K562 (cell line): ENCODE measurements around the gene GALNS. TPM values are rescaled to one million over a fixed set of nuclear protein-coding genes. Genes with fewer than 3 reads are reported as not detected.

Source experiments
- ADNP ChIP-seq: fragments of 200-800 bp; sonication (Bioruptor generic); IDR thresholded peaks from 2 replicates; pipeline ENCODE4 v1.6.1; 2016; ENCODE audit warnings: missing genetic modification characterization, missing compliant biosample characterization
- ARNT ChIP-seq, 2 experiments: fragments of 450-650 bp; IDR thresholded peaks; 2 replicates each; pipeline ENCODE4 v1.6.1; 2016; ENCODE audit warnings: mild to moderate bottlenecking in 1 of 2
- BHLHE40 ChIP-seq: IDR thresholded peaks from 2 replicates; pipeline ENCODE4 v1.6.1; 2011; ENCODE audit warnings: low read length, improper control_type of control experiment
- CBX3 ChIP-seq, 2 experiments: IDR thresholded peaks; 1 replicate in 1 of 2; 2 replicates in 1 of 2; pipeline ENCODE4 v1.6.1; 2012; ENCODE audit warnings: inconsistent platforms in 2 of 2, low read length in 2 of 2, borderline replicate concordance in 1 of 2, control low read depth in 1 of 2
- HBP1 ChIP-seq: fragments of 450-650 bp; formaldehyde crosslinking; IDR thresholded peaks from 2 replicates; pipeline ENCODE4 v1.4.0; 2022; ENCODE audit warnings: missing genetic modification characterization
- HDAC2 ChIP-seq: fragments of 450-650 bp; IDR thresholded peaks from 2 replicates; pipeline ENCODE4 v1.6.1; 2016; ENCODE audit warnings: mild to moderate bottlenecking
- HEY1 ChIP-seq: fragments of 250-450 bp; sonication (Bioruptor Pico); IDR thresholded peaks from 2 replicates; pipeline ENCODE4 v1.5.0; 2020; ENCODE audit warnings: mild to moderate bottlenecking, moderate library complexity, borderline replicate concordance
- KLF16 ChIP-seq: IDR thresholded peaks from 2 replicates; pipeline ENCODE4 v1.6.1; 2016; ENCODE audit warnings: antibody characterized with exemption
- MCM7 ChIP-seq, 2 experiments: fragments of 450-650 bp; IDR thresholded peaks; 2 replicates each; pipeline ENCODE4 v1.6.1; 2016 to 2018
- NONO ChIP-seq, 2 experiments: fragments of 200-400 bp in 1 of 2; fragments of 450-650 bp in 1 of 2; formaldehyde crosslinking in 1 of 2; IDR thresholded peaks; 2 replicates each; pipeline ENCODE4 v1.6.1; 2017; ENCODE audit warnings: low read depth in 2 of 2, mild to moderate bottlenecking in 2 of 2, moderate library complexity in 2 of 2, low read length in 1 of 2
- RBM15 ChIP-seq: fragments of 200-400 bp; formaldehyde crosslinking; IDR thresholded peaks from 2 replicates; pipeline ENCODE4 v1.6.1; 2018; ENCODE audit warnings: mild to moderate bottlenecking, low read length, moderate library complexity; ENCODE audit not compliant: insufficient read depth
- TAF9B ChIP-seq: fragments of 450-650 bp; IDR thresholded peaks from 2 replicates; pipeline ENCODE4 v1.6.1; 2018; ENCODE audit warnings: mild to moderate bottlenecking; ENCODE audit not compliant: partially characterized antibody
- TBP ChIP-seq: optimal IDR thresholded peaks from 2 replicates; pipeline ENCODE3; 2011; ENCODE audit warnings: low read depth, low read length, improper control_type of control experiment
- TCF7L2 ChIP-seq: fragments of 150-350 bp; IDR thresholded peaks from 2 replicates; pipeline ENCODE4 v1.6.1; 2016; ENCODE audit warnings: low read depth, mild to moderate bottlenecking, low read length, moderate library complexity
- U2AF1 ChIP-seq: fragments of 200-400 bp; formaldehyde crosslinking; optimal IDR thresholded peaks from 2 replicates; pipeline ENCODE3; 2017; ENCODE audit warnings: mild to moderate bottlenecking, low read depth, low read length, moderate library complexity
- U2AF2 ChIP-seq: fragments of 200-400 bp; formaldehyde crosslinking; optimal IDR thresholded peaks from 2 replicates; pipeline ENCODE3; 2017; ENCODE audit warnings: low read depth, mild to moderate bottlenecking, low read length
- WHSC1 ChIP-seq: IDR thresholded peaks from one replicate; pipeline ENCODE4 v1.6.1; 2012; ENCODE audit warnings: low read length, control low read depth, inconsistent platforms
- ZBTB5 ChIP-seq: fragments of 450-650 bp; IDR thresholded peaks from 2 replicates; pipeline ENCODE4 v1.6.1; 2017; ENCODE audit warnings: antibody characterized with exemption
- ZFP91 ChIP-seq: sonication (generic); formaldehyde crosslinking; IDR thresholded peaks from 2 replicates; pipeline ENCODE4 v1.8.0; 2022; ENCODE audit warnings: mild to moderate bottlenecking, missing genetic modification reagents
- ZNF232 ChIP-seq: sonication (generic); formaldehyde crosslinking; IDR thresholded peaks from 2 replicates; pipeline ENCODE4 v1.8.0; 2022; ENCODE audit warnings: mild to moderate bottlenecking, missing genetic modification reagents
- ZNF644 ChIP-seq: fragments of 200-800 bp; sonication (Bioruptor generic); IDR thresholded peaks from 2 replicates; pipeline ENCODE4 v1.6.1; 2016; ENCODE audit warnings: low read depth, missing genetic modification characterization, missing compliant biosample characterization
- ZNF668 ChIP-seq: fragments of 250-450 bp; sonication (Bioruptor Pico); IDR thresholded peaks from 2 replicates; pipeline ENCODE4 v1.8.0; 2022; ENCODE audit warnings: mild to moderate bottlenecking, inconsistent platforms
- polyA plus RNA-seq, 8 experiments: library from polyadenylated mRNA; depleted of rRNA in 4 of 8; stranded (reverse) in 5 of 8; unstranded in 3 of 8; fragments of >200 nt; fragmentation: Nextera tagmentation in 2 of 8; fragmentation: Illumina TruSeq in 1 of 8; extraction: Ambion mirVana in 2 of 8; extraction: Trizol in 1 of 8; gene quantifications; 2 replicates each; pipeline versions ENCODE4 v1.2.1 to v1.2.3, GENCODE V29; 2011 to 2014; ENCODE audit warnings: inconsistent platforms in 1 of 8, missing spikeins in 1 of 8
- total RNA-seq, 7 experiments: library from RNA; depleted of rRNA in 6 of 7; stranded (reverse); fragments of >200 nt in 6 of 7; fragmentation: Illumina TruSeq in 2 of 7; extraction: Trizol in 2 of 7; gene quantifications; 2 replicates each; pipeline versions ENCODE4 v1.2.1 to v1.2.3, GENCODE V29; 2011 to 2021; ENCODE audit warnings: low replicate concordance in 1 of 7
- TF ChIP-seq, protein P1 (sequence below): IDR thresholded peaks from 2 replicates; pipeline ENCODE4 v1.6.1; 2011; ENCODE audit not compliant: insufficient read length; ENCODE audit errors: extremely low read depth

GALNS gene
- total and polyA plus RNA-seq, 9 of the 15 experiments (the other 6 are each of a cell fraction or from before 2014, with no cell fraction given), result 0.38 to 13.2 (median 4.3) TPM

DNA sequence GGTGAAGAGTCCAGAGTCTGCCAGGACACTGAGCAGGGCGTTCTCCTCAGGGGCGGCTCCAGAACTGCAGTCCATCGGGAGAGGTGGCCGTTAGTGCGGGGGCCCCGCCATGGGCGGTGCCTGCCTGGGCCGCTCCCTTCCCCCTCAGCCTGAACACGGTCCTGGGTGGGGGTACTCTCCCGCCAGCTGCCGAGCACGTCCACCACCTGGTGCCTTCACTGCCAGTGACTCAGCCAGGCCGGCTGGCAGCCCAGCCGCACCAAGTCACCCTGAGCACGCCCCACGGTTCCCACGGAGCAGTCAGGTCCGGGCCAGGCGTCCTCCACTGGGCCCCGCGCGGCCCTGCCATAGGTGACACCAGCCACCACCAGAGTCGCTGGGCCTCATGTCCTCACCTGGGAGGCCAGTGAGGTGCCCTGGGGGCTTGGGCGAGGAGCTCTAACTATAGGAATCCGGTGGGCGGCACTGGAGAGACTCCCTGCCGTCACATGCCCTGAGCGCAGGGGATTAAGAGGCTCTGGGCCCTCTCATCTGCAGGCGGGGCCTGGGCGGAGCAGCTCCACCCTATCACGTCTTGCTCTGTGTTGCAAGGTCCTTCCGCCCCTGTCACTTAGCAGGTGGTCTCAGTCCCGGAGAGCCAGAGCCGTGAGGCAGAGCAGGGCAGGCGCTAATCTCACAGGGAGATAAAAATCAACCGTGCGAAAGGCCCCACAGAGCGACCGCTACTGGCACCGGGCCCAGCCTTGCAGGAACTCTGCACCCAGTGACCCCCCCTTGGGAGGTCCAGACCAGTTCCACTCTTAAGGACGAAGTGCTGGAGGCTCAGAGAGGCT, 86.1 kb downstream of the GALNS start (continued):
- TF ChIP-seq ZFP91 (CRISPR knock-in tag) (0 out of 2 replicates have a peak, but pooled peaks have one; percentile 24), TBP (peak; percentile 57), ADNP (tag) (no peak), ZBTB5 (no peak), BHLHE40 (peak; percentile 90), U2AF2 (no peak), TCF7L2 (no peak), WHSC1 (no peak), CBX3 (IDR thresholded peaks at IDR 0.05; ENCODE audit: borderline replicate concordance in 1 of 2, low read length in 2 of 2) (no peak), RBM15 (no peak), ARNT (IDR thresholded peaks at IDR 0.05) (peak in 1 of 2 experiments; percentile 61; a peak in 2 of 4 replicates), ZNF668 (CRISPR knock-in tag) (no peak), ZNF232 (CRISPR knock-in tag) (no peak), NONO (IDR thresholded peaks at IDR 0.05; ENCODE audit: low read depth in 2 of 2, low read length in 1 of 2) (no peak), HDAC2 (peak; percentile 91), HBP1 (0 out of 2 replicates have a peak, but pooled peaks have one; percentile 64), ZNF644 (tag) (no peak), MCM7 (IDR thresholded peaks at IDR 0.05) (no peak), KLF16 (peak; percentile 87), TAF9B (no peak), HEY1 (no peak), U2AF1 (no peak)
- TF ChIP-seq, protein P1, sequence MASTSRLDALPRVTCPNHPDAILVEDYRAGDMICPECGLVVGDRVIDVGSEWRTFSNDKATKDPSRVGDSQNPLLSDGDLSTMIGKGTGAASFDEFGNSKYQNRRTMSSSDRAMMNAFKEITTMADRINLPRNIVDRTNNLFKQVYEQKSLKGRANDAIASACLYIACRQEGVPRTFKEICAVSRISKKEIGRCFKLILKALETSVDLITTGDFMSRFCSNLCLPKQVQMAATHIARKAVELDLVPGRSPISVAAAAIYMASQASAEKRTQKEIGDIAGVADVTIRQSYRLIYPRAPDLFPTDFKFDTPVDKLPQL, result no peak
